Measurements from ENCODE around the gene CDC42BPA. TPM values are rescaled to one million over a fixed set of nuclear protein-coding genes. Genes with fewer than 3 reads are reported as not detected.

Gene CDC42BPA
- total and polyA plus RNA-seq, 2 of the 8 experiments (the other 6 are each of a cell fraction or from before 2014, with no cell fraction given): 7.1 to 28.5 TPM

DNA sequence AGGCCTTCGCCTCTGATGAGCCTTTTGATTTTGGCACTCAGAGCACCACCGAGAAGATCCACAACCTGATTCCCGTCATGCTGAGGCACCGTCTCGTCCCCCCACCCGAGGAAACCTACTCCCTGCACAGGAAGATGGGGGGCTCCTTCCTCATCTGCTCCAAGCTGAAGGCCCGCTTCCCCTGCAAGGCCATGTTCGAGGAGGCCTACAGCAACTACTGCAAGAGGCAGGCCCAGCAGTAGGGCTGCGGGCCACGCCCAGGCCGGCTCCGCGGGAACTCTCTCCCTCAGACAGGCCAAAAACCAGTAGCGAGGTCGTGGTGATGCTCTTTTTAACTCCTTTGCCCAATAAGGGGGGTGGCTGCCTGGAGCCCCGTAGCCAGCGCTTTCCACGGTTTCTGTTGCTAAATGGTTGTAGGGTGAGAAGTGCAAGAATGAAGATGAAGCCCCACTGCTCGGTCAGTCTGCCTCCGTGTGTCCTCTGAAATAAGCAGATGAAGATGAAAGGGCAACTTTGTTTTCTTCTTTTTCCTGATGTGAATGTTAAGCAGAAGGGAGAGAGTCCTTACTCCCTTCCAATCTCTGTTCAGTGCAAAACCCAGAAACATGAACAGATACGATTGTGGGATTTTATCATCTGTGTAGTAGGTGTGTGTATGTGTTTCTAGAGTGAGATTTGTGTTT lies 331.7 kb downstream of the CDC42BPA start:
- Histone ChIP-seq H4K8ac (ENCODE audit: extremely low read depth, insufficient read depth, low read length) (no peak overlapping the region), H3K4me1 (replicated peaks in 1 of 4; ENCODE audit: control insufficient read depth in 3 of 4, insufficient read depth in 4 of 4, low read length in 3 of 4) (peaks cover 0 to 10% (median 3%) of the 10 kb centered on the region in 4 experiments; a peak in 3 of 7 replicates), H2AFZ (ENCODE audit: low read length) (no peak overlapping the region), H3K9ac (replicated peaks in 1 of 4; ENCODE audit: extremely low read depth in 1 of 4, low read depth in 3 of 4, low read length in 3 of 4) (no peak overlapping the region), H3K27me3 (replicated peaks in 1 of 4; ENCODE audit: control insufficient read depth in 3 of 4, extremely low read depth in 1 of 4, insufficient read depth in 3 of 4, low read length in 3 of 4) (no peaks in the 10 kb centered on the region), H3K9me3 (ENCODE audit: insufficient read depth in 2 of 2, low read depth in 1 of 2, low read length in 1 of 2) (no peaks in the 10 kb centered on the region), H3K36me3 (ENCODE audit: control insufficient read depth in 2 of 4, insufficient read depth in 4 of 4, low read length in 3 of 4) (peaks cover 0 to 12% (median 7%) of the 10 kb centered on the region in 4 experiments; a peak in 6 of 8 replicates), H2BK15ac (ENCODE audit: low read length) (no peak overlapping the region), H2BK12ac (ENCODE audit: low read depth, low read length) (no peak overlapping the region), H3K4me3 (ENCODE audit: extremely low read depth in 1 of 4, insufficient read depth in 2 of 4, low read depth in 3 of 4, low read length in 4 of 4) (no peak overlapping the region), H3K18ac (ENCODE audit: extremely low read depth, low read length) (no peak overlapping the region), H3K4me2 (ENCODE audit: insufficient read depth in 1 of 2, low read depth in 2 of 2, low read length in 2 of 2) (no peak overlapping the region), H4K20me1 (replicated peaks in 1 of 2; ENCODE audit: control insufficient read depth in 1 of 2, insufficient read depth in 2 of 2, low read length in 2 of 2) (peaks cover 2 to 3% of the 10 kb centered on the region in 2 experiments), H3K27ac (ENCODE audit: low read depth, low read length) (no peak overlapping the region), H2BK20ac (ENCODE audit: low read length) (no peak overlapping the region), H3K4ac (replicated peaks; ENCODE audit: insufficient read length, low read depth, low read length) (no peak overlapping the region), H3K79me2 (ENCODE audit: control insufficient read depth in 1 of 2, insufficient read depth in 2 of 2, low read length in 2 of 2) (no peaks in the 10 kb centered on the region), H2AK5ac (ENCODE audit: low read depth, low read length) (no peak overlapping the region), H2BK5ac (ENCODE audit: low read depth, low read length) (no peak overlapping the region; the same call in 1 of the 2 replicates), H3K56ac (replicated peaks; ENCODE audit: insufficient read length, low read depth, low read length) (no peak overlapping the region), H3K23me2 (ENCODE audit: low read depth, low read length) (no peaks in the 10 kb centered on the region), H3K14ac (ENCODE audit: insufficient read length) (no peak overlapping the region), H4K5ac (ENCODE audit: insufficient read length, low read depth, low read length) (no peak overlapping the region), H3K79me1 (ENCODE audit: low read depth, low read length) (no peaks in the 10 kb centered on the region), H2BK120ac (replicated peaks; ENCODE audit: low read depth, low read length) (no peak overlapping the region), H4K91ac (replicated peaks; ENCODE audit: insufficient read length, low read length) (no peak overlapping the region), H3K23ac (ENCODE audit: insufficient read length) (no peak overlapping the region)
- no peak for TF ChIP-seq JUN (IDR thresholded peaks at IDR 0.05; ENCODE audit: low read depth, low read length)
- TF ChIP-seq BCL11A (IDR thresholded peaks at IDR 0.05; ENCODE audit: low read depth in 2 of 2, low read length in 2 of 2): no peak
- no peak for TF ChIP-seq RAD21 (IDR thresholded peaks at IDR 0.05 in 1 of 2, conservative IDR thresholded peaks at IDR 0.05 in 1 of 2; ENCODE audit: low read depth in 2 of 2, low read length in 2 of 2)
- TF ChIP-seq CREB1 (IDR thresholded peaks at IDR 0.05): no peak
- no peak for TF ChIP-seq TBP (IDR thresholded peaks at IDR 0.05; ENCODE audit: low read depth, low read length)
- no peak for TF ChIP-seq CTBP2 (IDR thresholded peaks at IDR 0.05; ENCODE audit: borderline replicate concordance, insufficient read depth, insufficient read length, low read length)
- TF ChIP-seq EGR1 (IDR thresholded peaks at IDR 0.05; ENCODE audit: borderline replicate concordance, low read depth, low read length): no peak
- TF ChIP-seq SUZ12 (IDR thresholded peaks at IDR 0.05; ENCODE audit: low read length): no peak
- TF ChIP-seq SP1 (IDR thresholded peaks at IDR 0.05; ENCODE audit: low read depth, low read length): no peak
- no peak for TF ChIP-seq TAF1 (IDR thresholded peaks at IDR 0.05; ENCODE audit: low read depth, low read length)
- FAIRE-seq (no peak), DNase-seq (ENCODE audit: low read depth in 1 of 2, low spot score in 2 of 2) (no peak)
- POLR2A ChIA-PET (ENCODE audit: partially characterized antibody): no interaction called here
- CTCF ChIA-PET (ENCODE audit: partially characterized antibody): interaction anchor here (0.6 to 1.6 kb wide), 3 partner anchors 75 to 460 kb away, joined by 3 to 4 read pairs (median 4); no protein-coding TSS in a partner anchor
- 95% methylated on average over 17 of the region's 21 CpGs; no CpG with 5 or more reads in 1 of the 2 experiments for WGBS, 2 experiments (ENCODE audit: extremely low coverage in 1 of 2, insufficient coverage in 1 of 2, insufficient read length in 1 of 2, insufficient replicate concordance in 2 of 2, low coverage in 1 of 2, low lambda C conversion rate in 2 of 2, missing lambda C conversion rate in 1 of 2)

Data from H1 (cell line).